ENCODE data around the gene MAD1L1. TPM values are rescaled to one million over a fixed set of nuclear protein-coding genes. Genes with fewer than 3 reads are reported as not detected.
"Not testable (repeated sequence)": the region's sequence is repeated elsewhere in the genome, so short reads cannot be mapped to it uniquely, and the experiment has no call there.

Gene MAD1L1
- total and polyA plus RNA-seq, 2 of the 4 experiments (the other 2 are of a cell fraction) = 29.0 to 40.9 TPM

DNA sequence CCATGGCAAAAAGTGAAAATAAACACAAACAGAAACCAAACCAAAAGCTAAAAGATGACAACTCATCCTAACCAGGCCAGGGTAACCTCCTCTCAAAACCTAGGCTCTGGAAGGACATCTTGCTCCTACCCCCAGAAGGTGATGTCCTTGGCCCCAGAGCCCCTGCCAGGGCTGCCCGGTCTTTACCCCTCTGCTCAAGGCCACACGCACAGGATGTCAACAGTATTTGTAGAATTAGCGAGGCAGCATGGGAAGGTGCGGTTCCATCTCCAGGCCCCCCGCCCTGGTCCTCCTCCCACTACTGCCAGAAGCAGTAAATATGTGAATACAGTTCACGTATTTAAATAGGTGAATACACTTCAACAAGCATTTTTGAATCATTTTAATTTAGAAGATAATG, 356.1 kb downstream of the MAD1L1 start:
- DNase-seq; H3K4ac ChIP-seq (ENCODE audit: low read depth, low read length); H3K14ac ChIP-seq (replicated peaks; ENCODE audit: low read depth, low read length); ATAC-seq (ENCODE audit: low read depth); H3K9ac ChIP-seq (ENCODE audit: low read depth, low read length); H2BK20ac ChIP-seq (ENCODE audit: low read depth, low read length); H3K4me1 ChIP-seq (ENCODE audit: control insufficient read depth, insufficient read depth, low read length); H3K36me3 ChIP-seq (ENCODE audit: control insufficient read depth, insufficient read depth, low read length); H2AK9ac ChIP-seq (replicated peaks; ENCODE audit: low read depth, low read length, poor library complexity); H4K5ac ChIP-seq (ENCODE audit: low read depth, low read length); H4K91ac ChIP-seq (ENCODE audit: insufficient read depth, low read depth, low read length); H3K9me1 ChIP-seq (ENCODE audit: insufficient read depth, low read length); POLR2A ChIA-PET (ENCODE audit: unreplicated experiment); H3K4me2 ChIP-seq (ENCODE audit: low read depth, low read length); H3K23ac ChIP-seq (ENCODE audit: low read depth, low read length); H3K79me1 ChIP-seq (ENCODE audit: low read depth in 1 of 2, low read length in 2 of 2); H2AK5ac ChIP-seq (ENCODE audit: low read depth, low read length); H3K56ac ChIP-seq (ENCODE audit: extremely low read depth, insufficient read depth, low read length); H2BK5ac ChIP-seq (ENCODE audit: low read depth, low read length, poor library complexity, severe bottlenecking); in situ Hi-C loops (cut with MboI; ENCODE audit: low sequenced_read_pairs); intact Hi-C loops (cut with micrococcal nuclease); H4K20me1 ChIP-seq (ENCODE audit: insufficient read depth, low read length); dilution Hi-C loops (cut with HindIII; ENCODE audit: low sequenced_read_pairs, unreplicated experiment); H2AFZ ChIP-seq (replicated peaks; ENCODE audit: low read length, poor library complexity); H3K27me3 ChIP-seq (ENCODE audit: control insufficient read depth, insufficient read depth, low read length); H3K18ac ChIP-seq (ENCODE audit: low read depth, low read length); H2BK120ac ChIP-seq (ENCODE audit: low read depth, low read length); H3K9me3 ChIP-seq (ENCODE audit: control insufficient read depth, insufficient read depth, low read length); CTCF ChIA-PET; H4K8ac ChIP-seq (ENCODE audit: low read depth in 2 of 2, low read length in 2 of 2); H2BK15ac ChIP-seq (ENCODE audit: low read depth, low read length); H3K27ac ChIP-seq (ENCODE audit: insufficient read depth, low read length); H3K4me3 ChIP-seq (ENCODE audit: insufficient read depth, low read depth, low read length); BruUV-seq (replicated peaks): not testable (repeated sequence)
- WGBS, 2 experiments (ENCODE audit: extremely low coverage in 2 of 2, insufficient read length in 1 of 2) = no CpG with 5 or more reads among the region's 6 CpGs

DNA sequence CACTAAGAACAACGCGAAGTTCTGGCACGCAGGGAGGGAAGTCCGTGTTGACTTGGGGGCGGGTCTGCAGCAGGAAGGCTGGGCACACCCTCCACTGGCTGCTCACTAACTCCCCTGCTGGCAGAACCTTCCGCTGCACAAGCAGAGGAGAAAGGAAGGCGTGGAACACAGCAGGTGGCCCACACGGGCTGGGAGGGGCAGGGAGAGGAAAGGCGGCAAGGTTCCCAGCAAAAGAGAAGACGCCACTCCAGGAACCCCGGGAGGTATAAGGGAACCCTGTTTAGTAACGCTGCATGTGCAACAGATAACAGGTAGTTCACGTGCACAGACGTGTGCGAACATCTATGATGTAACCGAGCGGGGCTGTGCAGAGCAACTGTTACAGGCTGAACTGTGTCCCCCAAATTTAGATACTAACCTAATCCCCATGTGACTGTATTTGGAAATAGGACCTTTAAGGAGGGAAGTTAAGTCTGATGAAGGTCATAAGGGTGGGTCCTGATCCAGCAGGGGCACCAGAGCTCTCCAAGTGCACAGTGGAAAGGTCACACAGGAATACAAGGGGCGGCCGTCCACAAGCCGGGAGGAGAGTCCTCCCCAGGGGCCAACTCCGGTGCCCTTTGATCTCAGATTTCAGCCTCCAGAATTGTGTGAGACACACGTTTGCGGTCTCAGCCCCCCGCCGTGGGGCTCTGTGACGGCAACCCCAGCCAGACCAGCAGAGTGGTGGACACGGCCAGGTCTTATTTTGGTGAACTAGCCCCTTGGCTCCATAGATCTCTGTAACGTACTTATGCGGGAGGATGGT, 357.1 kb downstream of the MAD1L1 start:
- H2AFZ ChIP-seq (replicated peaks; ENCODE audit: low read length, poor library complexity); H3K27me3 ChIP-seq (ENCODE audit: control insufficient read depth, insufficient read depth, low read length); H2BK120ac ChIP-seq (ENCODE audit: low read depth, low read length); H3K79me1 ChIP-seq (ENCODE audit: low read depth in 1 of 2, low read length in 2 of 2); BruUV-seq (replicated peaks); H3K4ac ChIP-seq (ENCODE audit: low read depth, low read length); H3K18ac ChIP-seq (ENCODE audit: low read depth, low read length); DNase-seq; H3K56ac ChIP-seq (ENCODE audit: extremely low read depth, insufficient read depth, low read length); POLR2A ChIA-PET (ENCODE audit: unreplicated experiment); H4K5ac ChIP-seq (ENCODE audit: low read depth, low read length); H4K20me1 ChIP-seq (ENCODE audit: insufficient read depth, low read length); H4K8ac ChIP-seq (ENCODE audit: low read depth in 2 of 2, low read length in 2 of 2); dilution Hi-C loops (cut with HindIII; ENCODE audit: low sequenced_read_pairs, unreplicated experiment); H3K23ac ChIP-seq (ENCODE audit: low read depth, low read length); in situ Hi-C loops (cut with MboI; ENCODE audit: low sequenced_read_pairs); H2BK5ac ChIP-seq (ENCODE audit: low read depth, low read length, poor library complexity, severe bottlenecking); H3K4me3 ChIP-seq (ENCODE audit: insufficient read depth, low read depth, low read length); H3K14ac ChIP-seq (replicated peaks; ENCODE audit: low read depth, low read length); H2BK15ac ChIP-seq (ENCODE audit: low read depth, low read length); CTCF ChIA-PET; H4K91ac ChIP-seq (ENCODE audit: insufficient read depth, low read depth, low read length); H3K9me1 ChIP-seq (ENCODE audit: insufficient read depth, low read length); H2BK20ac ChIP-seq (ENCODE audit: low read depth, low read length); intact Hi-C loops (cut with micrococcal nuclease); H3K4me1 ChIP-seq (ENCODE audit: control insufficient read depth, insufficient read depth, low read length); H3K36me3 ChIP-seq (ENCODE audit: control insufficient read depth, insufficient read depth, low read length); H3K4me2 ChIP-seq (ENCODE audit: low read depth, low read length); H3K9me3 ChIP-seq (ENCODE audit: control insufficient read depth, insufficient read depth, low read length); H2AK9ac ChIP-seq (replicated peaks; ENCODE audit: low read depth, low read length, poor library complexity); H3K27ac ChIP-seq (ENCODE audit: insufficient read depth, low read length); H2AK5ac ChIP-seq (ENCODE audit: low read depth, low read length); H3K9ac ChIP-seq (ENCODE audit: low read depth, low read length): not testable (repeated sequence)
- peak; percentile 89 for ATAC-seq (ENCODE audit: low read depth)
- 75% methylated on average over 14 of the region's 29 CpGs; no CpG with 5 or more reads in 1 of the 2 experiments for WGBS, 2 experiments (ENCODE audit: extremely low coverage in 2 of 2, insufficient read length in 1 of 2)
